ENCODE results near the gene ADCK1. TPM values are rescaled to one million over a fixed set of nuclear protein-coding genes. Genes with fewer than 3 reads are reported as not detected.

Gene ADCK1
- total and polyA plus RNA-seq, 9 of the 15 experiments (the other 6 are each of a cell fraction or from before 2014, with no cell fraction given): 2.8 to 8.9 (median 4.3) TPM

DNA sequence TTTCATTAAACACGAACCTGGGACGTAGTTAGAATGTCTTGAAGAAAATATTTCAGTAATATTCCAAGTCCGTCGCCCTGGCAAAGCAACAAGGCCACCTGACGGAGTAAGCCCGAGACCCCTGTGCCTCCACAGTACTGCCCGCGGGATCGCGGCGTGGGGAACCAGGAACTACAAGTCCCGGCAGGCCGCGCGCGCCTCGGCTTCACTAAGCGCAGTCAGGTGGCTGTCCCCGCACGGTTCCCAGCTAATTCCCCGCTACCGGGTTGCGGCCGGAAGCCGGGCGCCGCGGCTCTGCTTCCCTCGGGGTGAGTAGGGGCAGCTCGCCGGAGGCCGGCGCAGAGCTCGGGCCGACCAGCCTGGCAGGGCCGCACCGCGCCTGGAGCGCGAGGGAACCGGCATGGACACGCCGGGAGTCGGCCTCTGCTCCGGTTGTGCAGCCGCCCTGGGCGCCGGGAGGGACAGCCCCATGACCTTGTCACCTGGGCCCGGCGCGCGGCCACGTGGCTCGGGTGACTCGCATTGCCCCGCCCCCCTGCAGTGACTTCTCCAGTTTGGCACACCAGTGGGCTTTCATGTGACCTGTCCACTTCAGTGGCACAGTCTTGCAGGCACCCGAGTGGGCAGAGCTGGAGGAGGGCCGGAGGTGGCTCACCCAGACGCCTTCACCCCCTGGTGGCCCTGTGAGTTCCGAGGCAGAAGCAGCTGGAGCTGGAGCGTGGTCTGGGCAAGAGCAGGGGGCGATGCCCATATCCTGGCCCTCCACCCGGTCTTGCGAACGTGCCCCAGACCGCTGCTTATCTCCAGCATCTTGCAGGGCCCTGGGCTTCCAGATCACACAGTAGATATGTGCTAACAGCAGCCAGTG lies at the start of gene ADCK1 (continued):
- TF ChIP-seq, protein P1, sequence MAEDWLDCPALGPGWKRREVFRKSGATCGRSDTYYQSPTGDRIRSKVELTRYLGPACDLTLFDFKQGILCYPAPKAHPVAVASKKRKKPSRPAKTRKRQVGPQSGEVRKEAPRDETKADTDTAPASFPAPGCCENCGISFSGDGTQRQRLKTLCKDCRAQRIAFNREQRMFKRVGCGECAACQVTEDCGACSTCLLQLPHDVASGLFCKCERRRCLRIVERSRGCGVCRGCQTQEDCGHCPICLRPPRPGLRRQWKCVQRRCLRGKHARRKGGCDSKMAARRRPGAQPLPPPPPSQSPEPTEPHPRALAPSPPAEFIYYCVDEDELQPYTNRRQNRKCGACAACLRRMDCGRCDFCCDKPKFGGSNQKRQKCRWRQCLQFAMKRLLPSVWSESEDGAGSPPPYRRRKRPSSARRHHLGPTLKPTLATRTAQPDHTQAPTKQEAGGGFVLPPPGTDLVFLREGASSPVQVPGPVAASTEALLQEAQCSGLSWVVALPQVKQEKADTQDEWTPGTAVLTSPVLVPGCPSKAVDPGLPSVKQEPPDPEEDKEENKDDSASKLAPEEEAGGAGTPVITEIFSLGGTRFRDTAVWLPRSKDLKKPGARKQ (CRISPR knock-in tag; IDR thresholded peaks at IDR 0.05): no peak
- TF ChIP-seq STAT5A (IDR thresholded peaks at IDR 0.05; ENCODE audit: borderline replicate concordance, low read length) (no peak), KLF6 (CRISPR knock-in tag; IDR thresholded peaks at IDR 0.05; ENCODE audit: borderline replicate concordance) (no peak), CTBP1 (IDR thresholded peaks at IDR 0.05; ENCODE audit: borderline replicate concordance) (peak; percentile 39; the same call in 1 of the 2 replicates), ZNF23 (CRISPR knock-in tag; IDR thresholded peaks at IDR 0.05) (no peak), ZNF507 (tag; conservative IDR thresholded peaks at IDR 0.05) (no peak), KDM1A (IDR thresholded peaks at IDR 0.05) (no peak), MYC (IDR thresholded peaks at IDR 0.05; ENCODE audit: low read depth, low read length) (peak; percentile 92), MYC (CRISPR knock-in tag; IDR thresholded peaks at IDR 0.05; ENCODE audit: borderline replicate concordance, low read depth) (0 out of 2 replicates have a peak, but pooled peaks have one; percentile 50), HNRNPK (IDR thresholded peaks at IDR 0.05; ENCODE audit: low read depth, low read length, poor library complexity, severe bottlenecking) (no peak)
- TF ChIP-seq, protein P2, sequence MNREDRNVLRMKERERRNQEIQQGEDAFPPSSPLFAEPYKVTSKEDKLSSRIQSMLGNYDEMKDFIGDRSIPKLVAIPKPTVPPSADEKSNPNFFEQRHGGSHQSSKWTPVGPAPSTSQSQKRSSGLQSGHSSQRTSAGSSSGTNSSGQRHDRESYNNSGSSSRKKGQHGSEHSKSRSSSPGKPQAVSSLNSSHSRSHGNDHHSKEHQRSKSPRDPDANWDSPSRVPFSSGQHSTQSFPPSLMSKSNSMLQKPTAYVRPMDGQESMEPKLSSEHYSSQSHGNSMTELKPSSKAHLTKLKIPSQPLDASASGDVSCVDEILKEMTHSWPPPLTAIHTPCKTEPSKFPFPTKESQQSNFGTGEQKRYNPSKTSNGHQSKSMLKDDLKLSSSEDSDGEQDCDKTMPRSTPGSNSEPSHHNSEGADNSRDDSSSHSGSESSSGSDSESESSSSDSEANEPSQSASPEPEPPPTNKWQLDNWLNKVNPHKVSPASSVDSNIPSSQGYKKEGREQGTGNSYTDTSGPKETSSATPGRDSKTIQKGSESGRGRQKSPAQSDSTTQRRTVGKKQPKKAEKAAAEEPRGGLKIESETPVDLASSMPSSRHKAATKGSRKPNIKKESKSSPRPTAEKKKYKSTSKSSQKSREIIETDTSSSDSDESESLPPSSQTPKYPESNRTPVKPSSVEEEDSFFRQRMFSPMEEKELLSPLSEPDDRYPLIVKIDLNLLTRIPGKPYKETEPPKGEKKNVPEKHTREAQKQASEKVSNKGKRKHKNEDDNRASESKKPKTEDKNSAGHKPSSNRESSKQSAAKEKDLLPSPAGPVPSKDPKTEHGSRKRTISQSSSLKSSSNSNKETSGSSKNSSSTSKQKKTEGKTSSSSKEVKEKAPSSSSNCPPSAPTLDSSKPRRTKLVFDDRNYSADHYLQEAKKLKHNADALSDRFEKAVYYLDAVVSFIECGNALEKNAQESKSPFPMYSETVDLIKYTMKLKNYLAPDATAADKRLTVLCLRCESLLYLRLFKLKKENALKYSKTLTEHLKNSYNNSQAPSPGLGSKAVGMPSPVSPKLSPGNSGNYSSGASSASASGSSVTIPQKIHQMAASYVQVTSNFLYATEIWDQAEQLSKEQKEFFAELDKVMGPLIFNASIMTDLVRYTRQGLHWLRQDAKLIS (CRISPR knock-in tag; IDR thresholded peaks at IDR 0.05): 0 out of 2 replicates have a peak, but pooled peaks have one; percentile 65
- TF ChIP-seq, protein P3, sequence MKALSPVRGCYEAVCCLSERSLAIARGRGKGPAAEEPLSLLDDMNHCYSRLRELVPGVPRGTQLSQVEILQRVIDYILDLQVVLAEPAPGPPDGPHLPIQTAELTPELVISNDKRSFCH (CRISPR knock-in tag; IDR thresholded peaks at IDR 0.05): no peak
- TF ChIP-seq, protein P3 (tag; IDR thresholded peaks at IDR 0.05): no peak
- TF ChIP-seq, protein P4, sequence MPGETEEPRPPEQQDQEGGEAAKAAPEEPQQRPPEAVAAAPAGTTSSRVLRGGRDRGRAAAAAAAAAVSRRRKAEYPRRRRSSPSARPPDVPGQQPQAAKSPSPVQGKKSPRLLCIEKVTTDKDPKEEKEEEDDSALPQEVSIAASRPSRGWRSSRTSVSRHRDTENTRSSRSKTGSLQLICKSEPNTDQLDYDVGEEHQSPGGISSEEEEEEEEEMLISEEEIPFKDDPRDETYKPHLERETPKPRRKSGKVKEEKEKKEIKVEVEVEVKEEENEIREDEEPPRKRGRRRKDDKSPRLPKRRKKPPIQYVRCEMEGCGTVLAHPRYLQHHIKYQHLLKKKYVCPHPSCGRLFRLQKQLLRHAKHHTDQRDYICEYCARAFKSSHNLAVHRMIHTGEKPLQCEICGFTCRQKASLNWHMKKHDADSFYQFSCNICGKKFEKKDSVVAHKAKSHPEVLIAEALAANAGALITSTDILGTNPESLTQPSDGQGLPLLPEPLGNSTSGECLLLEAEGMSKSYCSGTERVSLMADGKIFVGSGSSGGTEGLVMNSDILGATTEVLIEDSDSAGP (CRISPR knock-in tag; IDR thresholded peaks at IDR 0.05): no peak
- TF ChIP-seq, protein P5, sequence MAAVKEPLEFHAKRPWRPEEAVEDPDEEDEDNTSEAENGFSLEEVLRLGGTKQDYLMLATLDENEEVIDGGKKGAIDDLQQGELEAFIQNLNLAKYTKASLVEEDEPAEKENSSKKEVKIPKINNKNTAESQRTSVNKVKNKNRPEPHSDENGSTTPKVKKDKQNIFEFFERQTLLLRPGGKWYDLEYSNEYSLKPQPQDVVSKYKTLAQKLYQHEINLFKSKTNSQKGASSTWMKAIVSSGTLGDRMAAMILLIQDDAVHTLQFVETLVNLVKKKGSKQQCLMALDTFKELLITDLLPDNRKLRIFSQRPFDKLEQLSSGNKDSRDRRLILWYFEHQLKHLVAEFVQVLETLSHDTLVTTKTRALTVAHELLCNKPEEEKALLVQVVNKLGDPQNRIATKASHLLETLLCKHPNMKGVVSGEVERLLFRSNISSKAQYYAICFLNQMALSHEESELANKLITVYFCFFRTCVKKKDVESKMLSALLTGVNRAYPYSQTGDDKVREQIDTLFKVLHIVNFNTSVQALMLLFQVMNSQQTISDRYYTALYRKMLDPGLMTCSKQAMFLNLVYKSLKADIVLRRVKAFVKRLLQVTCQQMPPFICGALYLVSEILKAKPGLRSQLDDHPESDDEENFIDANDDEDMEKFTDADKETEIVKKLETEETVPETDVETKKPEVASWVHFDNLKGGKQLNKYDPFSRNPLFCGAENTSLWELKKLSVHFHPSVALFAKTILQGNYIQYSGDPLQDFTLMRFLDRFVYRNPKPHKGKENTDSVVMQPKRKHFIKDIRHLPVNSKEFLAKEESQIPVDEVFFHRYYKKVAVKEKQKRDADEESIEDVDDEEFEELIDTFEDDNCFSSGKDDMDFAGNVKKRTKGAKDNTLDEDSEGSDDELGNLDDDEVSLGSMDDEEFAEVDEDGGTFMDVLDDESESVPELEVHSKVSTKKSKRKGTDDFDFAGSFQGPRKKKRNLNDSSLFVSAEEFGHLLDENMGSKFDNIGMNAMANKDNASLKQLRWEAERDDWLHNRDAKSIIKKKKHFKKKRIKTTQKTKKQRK (IDR thresholded peaks at IDR 0.05; ENCODE audit: borderline replicate concordance, low read depth, low read length): no peak

Data from K562 (cell line).